DMS 273 treated with DMSO at 0.1 percent for 48 hours (cell line): Measurements from ENCODE around the gene RBM28.
A peak's percentile ranks its signal among the peaks of the same experiment; 100 is the strongest.

ENCODE experiments used
- DNase-seq: peaks from one replicate; lab custom pipeline; 2025; lab: John Stamatoyannopoulos, UW

Gene RBM28

DNA sequence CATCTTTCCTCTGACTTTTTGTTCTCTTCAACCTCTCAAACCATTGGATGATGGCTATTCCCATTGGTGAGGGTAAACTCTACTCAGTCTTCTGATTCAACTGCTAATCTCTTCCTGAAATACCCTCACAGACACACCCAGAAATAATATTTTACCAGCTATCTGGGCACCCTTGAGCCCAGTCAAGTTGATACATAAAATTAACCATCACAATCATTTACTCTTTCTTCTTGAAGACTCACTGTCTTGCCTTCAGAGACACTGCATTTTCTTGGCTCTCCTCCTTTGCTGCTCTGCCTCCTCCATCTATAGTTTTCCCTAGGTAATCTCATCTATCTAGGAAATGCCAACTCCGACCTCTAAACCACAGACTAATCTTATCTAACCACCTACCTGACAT, 30.3 kb upstream of the RBM28 start:
- no peak for DNase-seq

DNA sequence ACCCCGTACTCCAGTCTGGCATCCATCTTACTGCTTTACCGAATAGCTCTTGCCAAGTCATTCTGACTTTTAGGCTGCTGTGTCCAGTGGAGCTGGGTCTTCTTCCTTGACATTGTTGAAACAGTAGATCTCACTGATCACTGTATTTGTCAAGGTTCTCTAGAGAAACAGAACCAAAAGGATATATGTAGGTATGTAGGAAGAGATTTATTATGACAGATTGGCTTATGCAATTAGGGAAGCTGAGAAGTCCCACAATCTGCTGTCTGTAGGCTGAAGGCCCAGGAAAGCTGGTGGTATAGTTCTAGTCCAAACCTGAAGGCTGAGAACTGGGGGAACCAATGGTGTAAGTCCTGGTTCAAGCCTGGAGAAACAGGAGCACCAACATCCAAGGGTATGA, 29.9 kb upstream of the RBM28 start:
- DNase-seq, result peak; percentile 35

DNA sequence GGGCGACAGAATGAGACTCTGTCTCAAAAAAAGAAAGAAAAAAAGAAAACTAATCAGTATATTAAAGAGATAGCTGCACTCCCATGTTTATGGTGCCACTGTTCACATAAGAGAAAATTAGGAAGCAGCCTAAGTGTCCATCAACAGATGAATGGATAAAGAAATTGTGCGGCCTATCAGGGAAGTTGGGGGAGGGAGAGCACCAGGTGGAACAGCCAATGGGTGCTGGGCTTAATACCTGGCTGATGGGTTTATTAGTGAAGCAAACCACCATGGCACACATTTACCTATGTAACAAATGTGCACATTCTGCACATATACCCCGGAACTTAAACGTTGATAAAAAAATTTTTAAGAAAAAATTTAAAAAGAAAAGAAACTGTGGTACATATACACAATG, 26.8 kb upstream of the RBM28 start:
- no peak for DNase-seq

DNA sequence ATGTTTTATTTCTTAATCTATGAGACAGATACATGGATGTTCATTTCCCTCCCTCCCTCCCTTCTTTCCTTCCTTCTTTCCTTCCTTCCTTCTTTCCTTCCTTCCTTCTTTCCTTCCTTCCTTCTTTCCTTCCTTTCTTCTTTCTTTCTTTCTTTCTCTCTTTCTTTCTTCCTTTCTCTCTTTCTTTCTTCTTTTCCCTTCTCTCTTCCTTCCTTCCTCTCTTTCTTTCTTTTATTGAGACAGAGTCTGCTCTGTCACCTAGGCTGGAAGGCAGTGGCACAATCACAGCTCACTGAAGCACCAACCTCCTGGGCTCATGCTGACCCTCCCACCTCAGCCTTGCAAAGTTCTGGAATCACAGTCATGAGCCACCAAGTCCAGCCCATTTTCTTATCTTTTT, 23.3 kb upstream of the RBM28 start:
- no peak for DNase-seq

DNA sequence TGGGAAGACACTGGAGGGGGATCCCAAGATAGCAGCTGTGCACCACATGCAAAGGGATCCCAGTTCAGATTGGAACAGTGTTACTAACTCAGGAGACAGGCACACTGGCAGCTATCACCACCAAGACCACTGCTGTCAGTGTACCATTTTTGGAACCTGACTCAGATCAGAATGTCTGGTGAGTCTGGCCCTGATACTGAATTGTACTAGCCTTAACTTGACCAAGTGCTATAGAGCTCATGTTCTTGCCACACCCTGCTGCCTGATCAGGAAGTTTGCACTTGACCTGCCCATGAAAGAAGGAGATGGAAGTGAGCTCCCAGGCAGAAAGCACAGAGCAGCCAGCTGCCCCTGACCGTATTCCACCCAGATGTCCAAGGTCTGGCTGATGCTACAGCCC, 22.6 kb upstream of the RBM28 start:
- no peak for DNase-seq

DNA sequence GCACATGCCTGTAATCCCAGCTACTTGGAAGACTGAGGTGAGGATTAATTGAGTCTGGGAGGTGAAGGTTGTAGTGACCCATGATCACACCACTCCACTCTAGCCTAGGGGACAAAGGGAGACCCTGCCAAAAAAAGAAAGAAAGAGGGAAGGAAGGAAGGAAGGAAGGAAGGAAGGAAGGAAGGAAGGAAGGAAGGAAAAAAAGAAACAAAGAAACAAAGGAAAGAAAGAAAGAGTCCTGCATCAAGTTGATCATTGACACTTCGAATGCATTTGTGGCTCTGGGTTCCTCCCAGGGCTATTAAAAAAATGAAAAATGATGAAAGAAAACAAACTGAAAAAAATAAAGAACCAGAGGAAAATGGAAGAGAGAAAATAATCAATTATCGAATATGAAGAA, 21.7 kb upstream of the RBM28 start:
- DNase-seq, result no peak

DNA sequence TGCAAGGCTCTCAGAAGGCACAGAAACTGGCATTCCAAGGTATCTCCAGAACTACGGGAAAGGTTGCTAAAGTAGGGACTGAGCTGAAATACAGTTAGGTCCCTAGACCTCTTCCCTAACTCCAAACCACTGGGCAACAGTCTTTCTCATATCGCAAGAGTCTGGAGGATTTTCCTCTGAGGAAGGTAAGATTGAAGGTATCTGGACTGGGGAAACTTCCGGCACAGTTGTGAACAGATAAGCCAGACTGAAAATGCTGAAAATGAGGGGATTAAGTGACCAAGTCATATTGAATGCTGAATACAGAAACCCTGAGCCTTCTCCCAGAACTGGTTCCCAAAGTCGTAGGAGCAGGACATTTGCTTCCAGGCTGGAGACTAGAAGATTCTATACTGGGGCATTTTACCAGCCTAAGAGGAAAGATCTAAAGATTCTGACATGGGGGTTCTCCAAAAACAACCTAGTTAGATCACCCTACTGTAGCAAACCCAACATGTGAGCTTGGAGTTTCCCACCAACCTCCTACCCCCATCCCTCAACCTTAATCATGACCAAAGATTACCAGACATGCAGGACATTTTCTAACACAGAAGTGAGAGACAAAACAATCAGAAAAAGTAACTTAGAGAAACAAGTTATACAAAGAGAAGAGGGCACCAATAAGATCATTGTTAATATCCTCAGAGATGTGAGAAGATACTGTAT, 20.6 kb upstream of the RBM28 start:
- DNase-seq, result no peak

DNA sequence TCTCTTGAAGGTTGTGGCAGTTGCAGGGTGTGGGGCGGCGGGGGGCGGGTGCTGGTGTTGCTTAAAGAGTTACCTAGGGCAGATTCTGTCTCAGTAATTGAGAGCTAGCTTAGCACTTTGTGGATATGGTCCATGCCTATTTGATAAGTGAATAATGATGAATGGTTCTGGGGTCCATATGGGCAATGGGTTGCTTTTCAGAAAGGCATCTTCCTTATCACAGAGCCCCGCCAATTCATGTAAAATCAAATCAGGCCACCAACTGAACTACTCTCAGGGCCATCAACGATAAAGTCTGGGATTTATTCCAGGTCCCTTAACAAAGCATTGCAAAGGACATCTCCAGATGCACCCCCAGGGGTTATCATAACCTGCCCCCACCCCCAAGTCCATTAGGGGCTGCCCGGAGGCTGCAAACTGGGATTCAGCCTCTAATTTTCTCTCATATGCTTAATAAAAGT, 19.6 kb upstream of the RBM28 start:
- DNase-seq, result no peak

DNA sequence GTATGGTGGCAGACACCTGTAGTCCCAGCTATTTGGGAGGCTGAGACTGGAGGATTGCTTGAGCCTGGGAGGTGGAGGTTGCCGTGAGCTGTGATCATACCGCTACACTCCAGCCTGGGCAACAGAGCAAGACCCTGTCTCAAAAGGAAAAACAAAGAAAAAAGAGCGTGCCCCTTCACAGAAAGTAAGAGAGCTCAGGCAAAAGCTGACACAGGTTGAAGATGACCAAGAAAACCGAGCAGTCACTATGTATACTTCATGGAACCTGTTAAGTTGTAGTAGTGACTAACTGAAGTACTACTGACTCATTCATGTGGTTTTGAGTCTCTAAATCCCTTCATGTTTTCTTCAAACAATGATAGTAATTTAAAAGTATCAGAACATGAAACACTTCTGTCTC, 19.0 kb upstream of the RBM28 start:
- no peak for DNase-seq

DNA sequence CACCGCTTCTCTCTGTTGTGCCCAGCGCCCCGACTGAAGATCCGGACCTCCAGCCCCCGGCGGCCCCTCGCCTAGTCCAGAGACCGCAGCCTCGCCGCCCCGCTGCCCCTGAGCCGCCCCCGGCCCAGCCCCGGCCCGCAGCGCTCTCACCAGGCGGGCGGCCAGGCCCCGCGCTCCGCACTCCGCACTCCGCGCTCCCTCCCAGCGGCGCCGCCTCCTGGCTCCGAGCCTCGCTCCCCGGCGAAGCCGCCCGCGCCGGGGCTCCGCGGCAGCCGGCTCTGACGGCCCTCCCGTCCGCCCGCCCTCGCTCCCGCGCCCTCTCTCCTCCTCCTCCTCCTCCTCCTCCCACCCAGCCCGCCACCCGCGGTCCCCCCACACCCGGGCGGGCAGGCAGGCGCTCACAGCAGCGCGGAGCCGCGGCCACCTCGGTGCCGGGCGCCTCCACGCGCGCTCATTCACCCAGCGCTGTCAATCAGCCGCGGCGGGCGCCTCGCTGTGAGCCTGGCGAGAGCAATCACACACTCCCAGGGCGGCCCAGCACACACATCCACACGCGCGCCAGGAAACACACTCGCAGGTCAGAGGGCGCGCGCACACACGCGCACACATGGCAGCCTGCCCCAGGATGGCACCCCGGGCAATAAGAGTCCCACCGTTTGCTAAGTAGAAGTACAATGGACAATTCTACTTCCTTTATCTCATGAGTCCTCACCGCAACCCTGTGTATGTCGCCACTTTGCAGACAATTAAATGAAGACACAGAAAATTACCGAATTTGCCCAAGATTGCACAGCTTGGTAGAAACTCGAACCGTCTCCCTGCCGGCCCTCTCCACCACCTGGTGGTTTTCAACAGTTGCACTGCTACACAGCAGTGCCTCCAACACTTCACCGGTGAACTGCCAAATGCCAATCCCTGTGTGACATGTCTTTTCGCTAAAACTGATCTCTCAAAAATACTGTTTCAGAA, 18.0 kb upstream of the RBM28 start, which contains the start of gene PRRT4:
Gene PRRT4 (minus strand): TSS at position 280 of the 969 bp plus-strand sequence.
- peak; percentile 28 for DNase-seq

DNA sequence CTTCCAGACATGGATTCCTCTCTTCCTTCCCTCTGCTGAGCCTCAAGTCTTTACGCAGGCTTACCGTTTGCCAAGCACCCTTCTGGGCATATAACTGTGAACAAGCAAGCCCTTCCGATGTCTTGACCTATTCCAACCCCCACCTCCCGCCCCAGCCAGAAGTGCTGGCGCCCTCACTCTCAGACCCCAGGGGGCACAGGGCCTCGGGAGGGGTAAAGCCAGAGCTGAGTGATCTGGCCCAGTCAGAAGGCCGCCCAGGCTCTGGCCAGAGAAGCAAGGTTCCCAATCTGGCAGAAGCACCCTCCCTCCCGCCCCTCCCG, 16.6 kb upstream of the RBM28 start:
- no peak for DNase-seq

DNA sequence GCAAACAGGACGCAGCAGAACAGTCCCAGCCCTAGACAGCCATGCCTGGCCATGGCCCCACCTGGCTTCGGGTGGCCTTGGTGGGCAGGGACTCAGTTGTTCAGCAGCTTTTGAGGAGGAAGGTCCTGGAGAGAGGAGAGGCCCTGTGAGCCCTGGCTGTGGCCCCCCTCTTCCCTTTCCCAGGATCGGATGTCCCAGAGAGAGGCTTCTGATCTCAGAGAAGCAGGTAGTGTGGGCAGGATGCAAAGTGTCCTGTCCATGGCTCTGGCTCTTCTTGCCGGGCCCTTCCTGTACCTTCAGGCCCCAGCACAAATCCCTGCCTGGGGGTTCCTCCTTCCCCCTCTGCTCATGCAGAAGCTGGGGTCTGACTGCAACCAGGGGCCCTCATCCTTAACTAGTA, 16.2 kb upstream of the RBM28 start:
- no peak for DNase-seq

DNA sequence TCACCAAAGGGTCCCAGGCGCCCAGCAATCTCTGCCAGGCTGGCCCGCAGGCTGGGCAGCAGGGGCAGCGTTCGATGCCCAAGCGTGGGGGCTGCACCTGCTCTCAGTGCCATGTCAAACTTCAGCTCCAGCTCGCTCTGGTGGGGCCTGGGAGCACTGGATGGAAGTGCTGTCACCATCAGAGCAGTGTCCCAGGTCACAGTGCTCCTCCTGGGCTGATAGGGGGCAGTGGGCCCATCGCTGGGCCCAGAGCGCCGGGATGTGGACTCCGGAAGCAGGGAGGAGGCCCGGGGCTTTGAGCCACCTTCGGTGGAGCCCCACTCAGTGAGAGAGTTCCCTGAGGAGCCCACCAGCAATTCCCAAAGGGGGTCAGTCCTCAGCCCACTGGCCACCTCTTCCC, 15.6 kb upstream of the RBM28 start:
- no peak for DNase-seq

DNA sequence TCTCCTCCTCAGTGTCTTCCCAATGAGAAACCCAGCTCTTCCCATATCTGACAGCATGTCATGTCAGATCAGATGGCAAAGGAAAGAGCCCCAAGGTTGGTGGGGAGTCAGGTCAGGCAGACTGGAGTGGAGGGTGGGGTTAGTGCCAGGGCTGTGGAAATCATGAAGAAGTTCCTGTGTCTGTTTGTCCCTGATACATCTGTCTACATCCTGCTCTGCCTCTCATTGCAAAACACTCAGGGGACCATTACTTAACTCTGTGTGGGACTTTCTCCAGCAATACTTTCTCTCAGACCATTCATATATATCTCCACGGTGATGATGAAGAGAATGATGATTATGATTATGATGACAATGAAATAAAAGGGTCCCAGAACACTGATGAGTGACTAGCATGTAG, 14.5 kb upstream of the RBM28 start:
- DNase-seq, result no peak

DNA sequence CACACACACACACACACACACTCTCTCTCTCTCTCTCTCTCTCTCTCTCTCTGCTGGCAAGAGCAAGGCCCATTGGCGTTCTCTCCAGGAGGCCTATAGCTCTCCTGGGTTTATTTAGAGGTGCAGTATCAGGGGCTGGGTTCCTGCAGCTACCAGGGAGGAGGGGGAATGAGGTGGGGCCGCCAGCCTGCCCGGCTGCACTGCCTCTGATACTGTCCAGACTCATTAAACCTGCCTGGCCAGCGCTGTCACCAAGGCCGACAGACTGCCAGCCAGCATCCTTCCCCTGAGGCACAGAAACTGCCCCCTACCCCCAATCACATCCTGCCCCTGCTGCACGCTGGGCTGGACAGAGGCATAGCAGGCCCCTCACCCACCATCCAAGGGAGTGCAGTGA, 13.5 kb upstream of the RBM28 start:
- no peak for DNase-seq

DNA sequence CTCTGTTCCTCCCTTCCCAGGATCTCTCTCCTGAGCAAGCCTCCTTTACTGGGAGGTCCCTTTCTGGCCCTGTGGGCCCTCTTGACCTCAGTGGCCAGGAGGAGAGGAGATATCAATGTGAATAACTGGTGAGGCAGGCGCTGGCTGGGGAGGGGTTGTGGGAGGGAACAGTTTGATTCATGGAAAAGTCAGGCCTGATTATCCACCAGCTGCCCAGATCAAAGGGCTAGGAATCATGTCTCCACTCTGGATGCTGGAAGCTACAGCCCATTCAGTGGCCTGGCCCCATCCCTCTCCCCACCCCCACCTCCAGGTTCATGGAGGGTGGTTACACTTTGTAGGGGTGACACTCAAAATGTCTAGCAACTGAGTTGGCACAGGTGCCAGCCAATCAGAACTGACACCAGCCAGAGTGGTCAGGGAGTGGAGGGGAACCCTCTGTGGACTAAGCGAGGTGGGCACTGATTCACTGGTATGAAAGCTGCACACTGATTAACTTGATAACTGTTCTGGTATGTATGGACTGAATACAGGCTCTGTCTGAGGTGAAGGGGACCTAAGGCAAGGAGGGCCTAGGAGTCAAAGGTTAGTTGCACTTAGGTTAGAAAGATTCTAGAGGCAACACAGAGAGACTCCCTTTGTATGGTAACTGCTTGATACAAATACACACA, 13.0 kb upstream of the RBM28 start:
- no peak for DNase-seq

DNA sequence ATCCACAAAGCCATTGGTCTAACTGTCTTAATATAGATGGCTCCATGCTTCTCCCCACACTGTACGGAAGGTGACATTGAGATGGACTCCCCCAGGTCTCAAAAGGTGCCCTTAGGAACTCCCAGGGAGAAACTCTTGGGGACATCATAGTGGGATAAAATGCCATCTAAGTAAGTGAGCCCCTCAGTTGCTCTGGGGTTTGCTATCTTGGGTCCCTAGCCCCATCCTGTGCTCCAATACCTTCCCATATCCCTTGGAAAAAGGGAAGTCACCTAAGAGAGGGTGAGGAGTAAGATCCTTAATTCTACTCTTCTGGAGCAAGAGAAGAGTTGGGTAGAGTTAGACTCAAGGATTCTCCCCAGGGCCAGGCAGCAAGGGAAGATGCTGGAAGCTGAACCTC, 9.9 kb upstream of the RBM28 start:
- no peak for DNase-seq

DNA sequence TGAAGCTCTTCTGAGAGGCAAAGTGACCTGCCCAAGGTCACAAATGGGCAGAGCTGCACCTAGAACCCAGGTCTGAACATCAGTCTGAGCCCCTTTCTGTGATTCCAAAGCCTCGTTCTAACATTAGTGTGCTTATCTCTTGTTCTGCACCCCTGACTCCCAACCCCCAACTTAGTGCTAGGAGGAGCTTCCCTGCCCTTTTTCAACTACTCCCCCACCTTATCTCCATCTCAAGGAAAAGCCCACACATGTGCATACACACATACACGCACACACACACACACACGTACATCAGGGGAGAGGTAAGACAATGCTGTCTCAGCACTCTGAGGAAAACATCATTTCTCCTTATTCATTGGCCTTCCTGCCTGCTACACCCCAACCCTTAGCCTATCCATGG, 9.5 kb upstream of the RBM28 start:
- no peak for DNase-seq

DNA sequence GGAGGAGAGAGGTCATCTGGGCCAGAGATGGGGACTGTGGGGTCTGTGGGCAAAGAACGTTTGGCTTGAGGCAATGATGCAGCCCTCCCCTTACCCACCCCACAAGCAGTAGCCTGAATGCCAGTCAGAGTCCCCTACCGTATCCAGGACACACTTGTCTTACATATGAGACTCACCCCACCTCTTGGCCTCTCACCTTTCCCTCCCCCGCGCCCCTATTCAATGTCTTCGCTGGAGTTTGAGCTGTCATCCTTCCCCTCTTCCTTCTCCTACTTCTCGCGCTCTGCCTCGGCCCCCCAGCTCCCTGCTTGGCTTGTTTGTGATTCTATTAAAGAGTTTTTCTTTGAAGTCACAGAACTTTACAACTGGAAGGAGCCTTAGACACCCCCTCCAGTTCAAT, 8.9 kb upstream of the RBM28 start:
- DNase-seq, result no peak

DNA sequence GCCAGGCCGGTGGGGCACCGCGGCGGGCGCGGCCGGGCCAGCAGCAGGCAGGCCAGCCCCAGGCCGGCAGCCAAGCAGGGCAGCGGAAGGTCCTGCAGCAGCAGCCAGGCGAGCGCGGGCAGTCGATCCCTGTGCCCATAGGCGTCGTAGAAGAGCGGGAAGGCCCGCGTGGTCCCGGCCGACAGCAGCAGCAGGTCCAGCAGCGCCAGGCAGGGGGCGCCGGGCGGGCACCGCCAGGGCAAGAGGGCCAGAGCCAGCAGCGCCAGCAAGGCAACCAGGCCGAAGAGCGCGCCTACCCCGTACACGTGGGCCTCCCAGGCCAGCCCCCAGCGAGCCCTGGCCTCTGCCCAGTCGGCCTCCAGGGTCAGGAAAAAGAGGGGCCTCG, 8.4 kb upstream of the RBM28 start:
- DNase-seq, result no peak

DNA sequence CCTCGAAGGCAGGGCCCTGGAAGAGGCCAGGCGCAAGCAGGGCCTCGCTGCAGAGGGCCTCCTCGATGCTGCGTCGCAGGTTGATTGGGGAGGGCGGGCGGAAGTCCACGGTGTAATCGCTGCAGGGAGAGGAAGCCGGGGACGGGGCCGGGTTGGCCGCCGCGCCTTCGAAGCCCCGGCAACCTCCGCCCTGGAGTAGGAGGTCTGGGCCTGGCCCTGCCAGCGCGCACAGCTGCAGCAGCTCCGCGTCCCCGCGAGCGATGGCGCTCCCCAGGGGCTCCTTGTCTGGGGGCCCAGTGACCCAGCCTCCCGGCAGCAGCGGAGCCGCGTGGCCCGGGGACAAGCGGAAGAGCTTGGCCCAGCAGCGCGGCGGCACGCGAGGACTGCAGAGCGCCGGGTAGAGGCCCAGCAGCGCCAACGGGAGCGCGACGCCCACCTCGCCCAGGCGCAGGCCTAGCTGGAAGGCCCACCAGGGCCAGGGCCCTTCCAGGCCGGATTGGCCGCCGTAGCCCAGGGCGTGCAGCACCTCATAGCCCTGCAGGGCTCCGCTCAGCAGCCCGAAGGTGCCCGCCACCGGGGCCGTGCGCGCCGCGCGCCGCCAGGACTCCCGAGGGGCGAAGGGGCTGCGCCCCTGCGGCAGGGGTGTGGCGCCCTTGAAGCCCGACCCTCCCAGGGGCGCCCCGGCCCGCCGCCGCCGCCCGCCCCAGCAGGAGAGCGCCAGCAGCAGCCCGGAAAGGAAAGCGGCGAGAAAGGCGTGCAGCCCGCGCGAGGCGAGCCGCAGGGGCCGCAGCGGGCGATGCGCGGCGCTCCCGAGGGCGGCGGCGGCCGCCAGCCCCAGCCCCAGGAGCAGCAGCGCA, 7.8 kb upstream of the RBM28 start:
- DNase-seq, result no peak

DNA sequence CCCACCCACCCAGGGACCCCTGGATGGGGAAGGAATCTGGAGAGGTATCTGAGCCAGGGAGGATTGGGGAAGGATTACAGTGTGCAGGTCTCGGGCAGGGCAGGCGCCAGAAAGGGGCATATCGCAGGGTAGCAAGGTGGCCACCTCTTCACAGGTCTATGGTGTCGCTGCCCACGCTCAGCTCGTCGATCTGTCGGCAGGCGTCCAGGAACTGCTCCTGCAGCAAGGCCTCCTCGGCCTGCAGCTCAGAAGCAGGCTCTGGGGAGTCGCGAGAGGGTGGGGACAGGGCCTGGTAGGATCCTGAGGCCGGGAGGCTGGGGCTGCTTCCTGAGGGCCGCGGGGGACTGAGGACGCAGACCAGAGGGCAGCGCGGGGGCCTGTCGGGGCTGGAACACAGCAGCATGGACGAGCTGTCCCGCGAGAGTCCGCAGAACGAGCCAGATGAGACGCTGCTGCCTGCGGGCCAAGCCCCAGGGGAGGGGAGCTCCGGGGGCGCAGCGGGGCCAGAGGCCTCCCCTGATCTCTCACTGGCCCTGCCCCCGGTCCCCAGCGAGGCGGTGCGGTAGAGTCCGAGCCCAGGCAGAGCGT, 7.1 kb upstream of the RBM28 start:
- no peak for DNase-seq
